Muscle of back (tissue), 11 donors: ENCODE data around the gene RANGAP1. TPM values are rescaled to one million over a fixed set of nuclear protein-coding genes. Genes with fewer than 3 reads are reported as not detected.
"Not testable (repeated sequence)": the region's sequence is repeated elsewhere in the genome, so short reads cannot be mapped to it uniquely, and the experiment has no call there.

Experiments
- DNase-seq, 3 donors: peaks; one replicate each; pipeline versions ENCODE4 v3.0.0 to v3.0.0-alpha.2; 2013
- polyA plus RNA-seq, 10 donors: library from polyadenylated mRNA; unstranded; fragments of 120-200 nt; gene quantifications; one replicate each; pipeline ENCODE4 v1.2.1, GENCODE V29; 2013; ENCODE audit not compliant: insufficient read length in 10 of 10

RANGAP1 gene
- polyA plus RNA-seq, 10 donors: 23.1 to 35.8 (median 27.5) TPM

DNA sequence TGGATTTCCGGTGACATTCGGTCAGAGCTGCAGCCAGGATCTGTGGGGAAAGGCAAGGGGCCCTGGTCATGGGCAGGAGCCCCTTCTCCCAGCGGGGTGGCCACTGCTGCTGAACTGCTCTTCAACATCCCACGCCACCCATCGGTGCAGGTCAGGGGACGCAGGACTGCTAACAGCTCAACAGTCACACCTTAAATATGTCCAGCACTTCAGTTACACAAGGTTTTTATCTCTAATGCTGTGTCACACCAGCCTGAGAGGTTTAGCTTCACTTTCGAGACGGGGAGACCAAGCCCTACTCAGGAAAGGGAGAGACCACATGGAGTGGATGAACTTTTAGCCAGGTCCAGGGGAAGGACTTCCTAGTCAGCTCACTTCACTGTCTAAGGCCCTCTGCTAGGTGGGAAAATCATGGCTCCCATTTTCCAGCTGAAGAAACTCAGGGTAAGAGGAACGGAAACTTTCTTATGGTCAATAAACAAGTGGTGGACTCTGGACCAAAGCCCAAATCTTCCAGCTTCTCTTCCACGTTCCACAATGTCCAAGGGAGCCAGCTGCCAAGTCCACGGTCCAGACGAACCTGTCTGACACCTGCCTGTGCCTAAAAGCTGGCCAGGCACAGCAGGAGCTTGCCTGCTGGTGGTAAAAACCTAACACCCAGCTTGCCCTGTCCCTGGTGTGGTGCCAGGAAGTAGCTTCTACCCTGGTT lies 24.3 kb downstream of the RANGAP1 start:
- no peak for DNase-seq

GRCh38 chr22:41260871-41261270 lies 25.1 kb downstream of the RANGAP1 start:
- no peak for DNase-seq

DNA sequence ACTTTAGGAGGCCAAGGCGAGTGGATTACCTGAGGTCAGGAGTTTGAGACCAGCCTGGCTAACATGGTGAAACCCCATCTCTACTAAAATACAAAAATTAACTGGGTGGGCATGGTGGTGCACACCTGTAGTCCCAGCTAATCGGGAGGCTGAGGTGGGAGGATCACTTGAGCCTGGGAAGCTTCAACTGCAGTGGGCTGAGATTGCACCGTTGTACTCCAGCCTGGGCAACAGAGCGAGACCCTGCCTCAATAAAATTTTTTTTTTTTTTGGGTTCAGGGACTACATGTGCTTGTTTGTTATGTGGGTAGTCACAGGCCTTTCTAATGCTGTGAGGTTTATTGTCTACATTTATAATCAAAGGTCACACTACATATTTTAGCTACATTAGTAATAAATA lies 26.2 kb downstream of the RANGAP1 start:
- not testable (repeated sequence) for DNase-seq

DNA sequence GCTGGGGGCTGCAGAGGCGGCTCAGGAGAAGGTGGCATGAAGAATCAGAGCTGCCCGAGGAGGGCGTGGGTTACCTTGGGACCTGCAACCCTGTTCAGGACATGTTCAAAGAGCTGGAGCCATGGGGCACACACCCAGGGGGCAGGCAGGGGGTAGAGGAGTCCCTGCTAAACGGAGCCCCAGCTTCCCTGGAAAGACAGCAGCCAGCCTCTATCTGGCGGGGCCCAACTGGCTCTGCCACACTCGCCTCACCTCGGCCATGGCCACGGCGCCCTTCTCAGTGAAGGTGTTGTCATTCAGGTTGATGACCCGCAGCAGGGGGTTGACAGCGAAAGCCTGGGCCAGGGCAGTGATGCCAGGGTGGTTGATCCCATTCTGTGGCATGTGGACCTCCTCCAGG lies 28.3 kb downstream of the RANGAP1 start:
- DNase-seq: no peak

DNA sequence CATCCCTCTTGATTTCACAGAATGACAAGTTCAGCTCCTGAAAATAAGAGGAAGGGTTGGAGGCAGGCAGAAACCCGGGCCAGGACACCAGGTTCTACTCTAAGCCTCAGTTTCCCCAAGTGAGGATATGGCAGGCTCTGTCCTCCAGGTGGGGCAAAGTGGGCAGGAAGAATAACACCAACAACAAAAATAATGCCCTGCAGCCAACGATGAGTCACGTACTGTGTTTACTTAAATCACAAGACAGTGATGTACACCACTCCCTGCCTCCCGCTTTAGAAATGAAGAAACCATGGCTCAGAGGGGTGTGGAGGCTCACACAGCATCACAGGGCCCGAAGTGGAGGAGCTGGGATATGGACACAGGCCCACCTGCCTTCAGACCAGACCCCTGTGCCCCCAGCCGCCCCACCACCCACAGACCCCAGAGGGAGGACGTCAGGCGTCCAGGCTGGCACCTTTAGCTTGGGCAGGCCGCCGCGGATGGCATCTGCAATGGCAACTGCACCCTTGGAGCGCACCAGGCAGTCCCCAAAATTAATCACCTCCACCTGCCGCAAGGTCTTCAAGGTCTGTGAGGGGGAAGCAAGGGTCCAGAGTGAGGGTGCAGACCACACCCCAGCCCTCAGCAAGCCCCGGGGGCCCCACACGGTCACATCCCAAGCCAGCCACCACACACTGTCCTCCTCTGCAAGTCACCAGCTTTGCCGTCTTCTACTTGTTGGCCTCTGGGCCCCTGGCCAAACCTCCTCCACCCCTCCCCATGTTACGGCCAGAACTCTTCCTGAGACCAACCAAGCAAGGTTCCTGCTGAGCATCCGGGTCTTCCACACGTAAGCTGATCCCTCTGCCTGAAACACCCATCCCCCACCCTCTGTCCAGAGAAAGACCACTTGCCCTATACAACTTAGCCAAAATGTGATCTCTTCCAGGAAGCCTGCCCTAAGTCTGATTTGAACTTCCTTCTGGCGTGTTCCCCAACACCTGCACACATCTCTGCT lies 29.4 kb downstream of the RANGAP1 start:
- DNase-seq: peak in 2 of 3 donors; percentile 23 to 32

DNA sequence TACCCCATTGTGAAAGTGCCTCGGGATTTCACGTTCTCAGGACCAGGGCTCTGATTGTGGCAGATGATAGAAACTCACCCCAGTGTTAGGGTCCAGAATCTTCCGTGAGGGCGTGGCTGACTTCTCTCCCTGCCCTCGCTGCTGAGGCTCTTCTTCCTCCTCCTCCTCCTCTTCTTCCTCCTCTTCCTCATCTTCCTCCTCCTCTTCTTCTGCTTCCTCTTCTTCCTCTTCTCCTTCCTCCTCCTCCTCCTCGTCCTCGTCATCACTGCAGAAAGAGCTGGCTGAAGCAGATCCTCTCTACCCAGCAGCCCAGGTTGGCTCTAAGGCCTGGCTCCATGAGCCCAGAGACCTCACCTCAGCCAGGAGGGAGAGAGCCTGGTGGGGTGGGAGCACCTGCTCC lies 31.8 kb downstream of the RANGAP1 start:
- no peak for DNase-seq

DNA sequence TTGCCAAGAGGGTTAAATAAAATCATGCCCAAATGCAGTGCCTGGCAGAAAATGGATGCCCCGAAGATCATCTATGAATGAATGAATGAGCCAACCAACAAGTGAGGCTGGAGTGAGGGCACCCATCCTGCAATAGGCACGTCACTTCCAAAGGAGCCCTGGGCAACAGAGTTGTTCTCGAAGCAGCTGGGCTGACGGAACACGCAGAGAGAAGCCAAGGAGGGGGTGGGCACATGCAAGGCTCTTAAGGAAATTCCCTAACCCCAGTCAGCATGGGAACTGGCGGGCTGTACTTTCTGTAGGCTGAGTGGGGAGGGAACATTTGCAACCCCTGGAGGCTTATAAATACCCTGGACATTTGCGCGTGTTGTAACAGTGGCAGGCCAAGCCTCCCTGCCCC lies 33.6 kb downstream of the RANGAP1 start:
- DNase-seq: no peak

DNA sequence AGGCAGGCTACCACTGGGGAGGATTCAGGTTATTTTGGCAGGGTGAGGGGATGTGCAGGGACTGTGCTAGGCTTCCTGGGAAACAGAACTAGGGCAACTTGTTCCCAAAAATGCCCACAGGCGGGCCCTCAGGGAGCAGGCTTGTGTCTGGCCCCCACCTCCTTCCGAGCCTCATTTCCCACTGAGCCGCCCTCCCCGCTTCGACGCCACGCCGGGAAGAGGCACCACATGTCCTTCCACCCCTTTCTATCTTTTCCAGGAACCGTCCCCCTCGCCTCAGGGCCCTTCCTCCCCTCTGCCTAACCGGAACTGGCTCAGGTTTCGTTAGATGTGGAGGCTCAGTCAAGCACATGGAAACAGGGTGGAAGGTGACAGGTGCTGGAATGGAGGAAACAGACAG lies 35.9 kb downstream of the RANGAP1 start:
- DNase-seq: no peak

GRCh38 chr22:41249442-41249841 lies 36.5 kb downstream of the RANGAP1 start:
- DNase-seq: no peak

DNA sequence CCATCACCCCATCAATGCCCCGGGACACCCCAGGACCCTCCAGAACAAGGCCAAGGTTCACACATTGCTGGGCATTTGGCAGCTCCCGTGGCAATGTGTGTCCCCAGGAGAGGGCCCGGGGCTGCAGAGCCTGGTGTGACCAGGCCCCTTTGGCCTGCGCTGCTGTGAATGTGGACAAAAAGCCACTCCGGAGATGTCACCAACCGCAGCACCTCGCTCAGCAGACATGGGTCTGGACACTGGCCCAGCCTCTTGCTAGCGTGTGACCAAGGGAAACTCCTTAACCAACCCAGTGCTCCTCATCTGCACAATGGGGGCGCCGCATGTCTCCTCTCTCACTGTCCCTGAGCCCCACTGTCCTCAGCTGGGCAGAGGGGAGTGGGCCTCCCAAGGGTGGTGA lies 37.2 kb downstream of the RANGAP1 start:
- DNase-seq: no peak

DNA sequence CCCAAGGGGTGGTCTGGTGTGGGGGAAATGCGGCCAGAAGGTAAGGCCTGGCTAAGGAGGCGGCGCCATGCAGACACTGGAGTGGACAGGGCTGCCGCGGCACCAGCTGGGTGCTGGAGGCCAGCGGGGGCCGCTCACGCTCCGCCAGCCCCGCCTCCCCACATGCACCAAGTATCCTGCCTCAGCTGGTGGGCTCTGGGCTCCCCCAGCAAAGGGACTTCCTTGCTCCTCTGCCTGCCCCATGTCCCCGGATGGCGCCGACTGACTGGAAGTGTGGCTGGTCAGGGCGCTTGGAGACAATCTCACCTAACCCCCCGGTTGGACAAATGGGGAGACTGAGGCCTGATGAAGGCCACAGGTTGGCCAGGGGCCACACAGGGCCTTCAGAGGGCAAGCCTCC lies 37.7 kb downstream of the RANGAP1 start:
- DNase-seq: no peak

DNA sequence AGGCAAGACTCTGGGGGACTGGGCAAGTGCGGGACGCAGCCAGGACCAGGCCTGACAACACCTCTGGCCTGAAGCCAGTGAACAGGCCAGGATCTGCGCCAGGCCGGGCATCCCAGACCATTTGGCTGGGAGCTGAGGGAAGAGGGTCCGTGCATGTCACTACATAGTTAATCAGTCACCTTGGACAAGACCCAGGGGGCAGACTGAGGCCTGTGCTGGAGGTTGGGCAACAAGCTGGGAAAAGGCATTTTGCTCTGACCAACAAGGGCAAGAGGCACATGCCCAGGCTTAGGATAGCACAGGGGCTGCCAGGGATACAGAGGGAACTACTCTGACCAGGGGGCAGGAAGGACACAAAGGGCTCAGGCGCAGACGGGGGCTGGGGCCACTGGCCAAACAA lies 38.3 kb downstream of the RANGAP1 start:
- no peak for DNase-seq

DNA sequence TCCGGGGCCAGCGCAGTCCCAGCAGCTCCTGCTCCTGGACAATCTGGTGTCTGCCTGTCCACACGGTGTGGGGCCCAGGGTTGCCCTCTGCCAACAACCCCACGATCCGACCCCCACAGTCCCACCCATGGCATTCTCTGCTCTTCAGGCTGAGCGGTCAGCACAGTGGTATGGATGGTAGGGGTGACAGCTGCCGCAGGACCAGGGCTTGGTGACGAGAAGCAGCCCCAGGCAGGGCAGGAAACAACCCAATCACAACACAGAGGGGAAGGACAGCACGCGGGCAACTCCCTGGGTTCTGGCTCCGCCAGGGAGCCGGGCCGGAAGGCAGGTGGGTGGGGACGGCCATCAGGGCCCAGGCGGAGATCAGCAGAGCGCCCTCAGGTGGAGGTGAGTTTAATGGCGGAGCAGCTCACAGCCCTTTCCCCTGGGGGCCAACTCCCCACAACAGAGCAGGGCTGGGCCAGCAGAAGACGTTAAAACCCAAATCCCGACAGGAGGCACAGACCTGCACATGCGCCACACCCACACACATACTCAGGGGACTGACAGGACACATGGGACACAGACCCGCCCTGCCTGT lies 40.0 kb downstream of the RANGAP1 start:
- DNase-seq: no peak

- no peak for DNase-seq
Observed at GRCh38 chr22:41243361-41243760, 42.6 kb downstream of the RANGAP1 start.

DNA sequence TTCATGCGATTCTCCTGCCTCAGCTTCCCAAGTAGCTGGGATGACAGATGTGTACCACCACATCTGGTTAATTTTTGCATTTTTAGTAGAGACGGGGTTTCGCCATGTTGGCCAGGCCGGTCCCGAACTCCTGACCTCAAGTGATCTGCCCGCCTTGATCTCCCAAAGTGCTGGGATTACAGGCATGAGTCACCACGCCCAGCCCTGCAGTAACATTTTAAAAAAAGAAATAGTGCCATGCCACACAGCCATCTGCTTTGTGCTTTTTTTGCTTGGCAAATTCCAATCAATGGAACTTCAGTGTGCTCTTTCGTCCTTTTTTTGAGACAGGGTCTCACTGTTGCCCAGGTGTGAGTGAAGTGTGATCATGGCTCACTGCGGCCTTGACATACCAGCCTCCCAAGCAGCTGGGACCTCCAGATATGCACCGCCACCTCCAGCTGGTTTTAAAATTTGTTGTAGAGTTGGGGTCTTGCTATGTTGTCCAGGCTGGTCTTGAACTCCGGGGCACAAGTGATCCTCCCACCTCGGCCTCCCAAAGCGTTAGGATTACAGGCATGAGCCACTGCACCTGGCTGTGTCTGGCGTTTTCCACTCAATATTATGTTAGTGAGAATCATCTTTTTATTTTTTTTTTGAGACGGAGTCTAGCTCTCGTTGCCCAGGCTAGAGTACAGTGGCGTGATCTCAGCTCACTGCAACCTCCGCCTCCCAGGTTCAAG lies 43.4 kb downstream of the RANGAP1 start:
- no peak for DNase-seq

DNA sequence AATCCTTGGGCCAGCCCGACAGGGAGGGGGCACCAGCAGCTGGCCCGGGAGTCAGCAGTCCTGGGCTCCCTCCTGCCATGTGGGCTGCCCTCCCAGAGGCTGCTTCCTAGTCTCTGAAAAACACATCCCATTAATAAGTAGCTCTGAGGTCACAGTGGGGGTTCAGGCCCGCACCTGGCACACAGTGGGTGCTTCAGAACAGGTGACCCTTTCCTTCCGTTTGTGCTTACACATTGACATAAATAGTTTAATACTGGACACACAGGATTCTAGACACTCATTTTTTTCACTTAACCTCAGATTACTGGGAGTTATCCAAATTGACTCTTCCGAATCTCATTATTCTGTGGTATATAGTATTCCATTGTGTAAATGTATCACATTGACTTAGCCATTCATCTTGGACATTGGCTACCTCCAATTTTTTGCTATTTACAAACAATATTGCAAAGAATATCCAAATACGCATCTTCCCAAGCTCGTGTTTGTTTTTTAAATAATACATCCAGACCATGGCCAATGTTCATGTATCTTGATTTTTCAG lies 44.8 kb downstream of the RANGAP1 start:
- no peak for DNase-seq

DNA sequence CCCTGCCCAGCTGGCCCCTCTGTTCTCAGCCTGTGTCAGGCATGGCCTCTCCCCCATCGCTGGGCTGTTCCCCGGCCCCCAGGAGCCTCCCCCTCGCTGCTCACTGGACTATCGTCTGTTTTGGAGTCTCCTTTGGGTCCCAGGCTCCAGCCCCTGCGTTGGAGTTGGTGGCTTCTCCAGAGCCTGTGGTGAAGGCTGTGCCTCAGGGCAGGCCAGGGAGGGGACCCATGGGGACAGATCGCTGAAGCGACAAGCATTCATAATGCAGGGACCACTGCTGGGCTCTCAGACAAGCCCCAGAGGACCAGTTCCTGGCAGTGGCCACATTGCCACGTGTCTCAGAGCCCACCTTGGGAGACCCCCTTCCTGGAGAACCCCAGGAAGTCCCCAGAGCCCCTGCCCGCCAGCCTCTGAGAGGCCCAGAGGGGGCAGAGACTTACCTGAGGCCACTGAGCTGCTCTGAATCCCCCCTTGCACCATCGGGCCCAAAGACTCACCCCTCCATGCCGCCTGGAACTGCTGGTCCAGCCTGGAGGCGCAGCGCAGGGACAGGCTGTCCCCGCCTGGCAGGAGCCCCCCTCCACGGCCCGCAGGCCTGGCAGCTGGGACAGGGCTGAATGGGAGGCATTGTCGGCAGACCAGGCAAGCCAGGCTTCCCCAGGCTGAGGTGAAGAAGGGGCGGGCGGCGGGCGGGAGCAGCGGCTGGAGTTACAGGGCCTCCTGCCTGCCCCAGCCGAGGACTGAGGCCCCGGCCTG lies 45.4 kb downstream of the RANGAP1 start, which contains the start of gene CHADL:
Gene CHADL (minus strand): TSS at position 555 of the 756 bp plus-strand sequence. CDS start 50 bp downstream, at position 505.
- DNase-seq: peak in 2 of 3 donors; percentile 14 to 43

- DNase-seq: no peak
Observed at GRCh38 chr22:41239443-41240128, 46.4 kb downstream of the RANGAP1 start.

- DNase-seq: no peak
Observed at GRCh38 chr22:41238570-41239442, 47.2 kb downstream of the RANGAP1 start.
